GM19043 (cell line): ENCODE results near the gene RAD51D.
A peak's percentile ranks its signal among the peaks of the same experiment; 100 is the strongest.
"Not testable (repeated sequence)": the region's sequence is repeated elsewhere in the genome, so short reads cannot be mapped to it uniquely, and the experiment has no call there.

Experiments
- ATAC-seq: cut with Tn5 transposase; IDR thresholded peaks from one replicate; pipeline ENCODE4 v1.9.1; 2021; ENCODE audit warnings: low read depth; ENCODE audit not compliant: unreplicated experiment

The RAD51D gene

GRCh38 chr17:35119370-35120165 is at the start of gene RAD51D:
RAD51D (minus strand) TSS chr17:35119860; CDS start chr17:35119613, 247 bp downstream.
- ATAC-seq = peak; percentile 72

- ATAC-seq = no peak
Measured at GRCh38 chr17:35167666-35168065, 48.0 kb upstream of the RAD51D start.

- no peak for ATAC-seq
Measured at GRCh38 chr17:35167046-35167445, 47.4 kb upstream of the RAD51D start.

GRCh38 chr17:35166526-35166925 is 46.9 kb upstream of the RAD51D start:
- no peak for ATAC-seq

GRCh38 chr17:35164716-35165115 is 45.1 kb upstream of the RAD51D start:
- no peak for ATAC-seq

GRCh38 chr17:35163886-35164285 is 44.2 kb upstream of the RAD51D start:
- ATAC-seq = no peak

- no peak for ATAC-seq
Measured at GRCh38 chr17:35162755-35163154, 43.1 kb upstream of the RAD51D start.

- ATAC-seq = no peak
Measured at GRCh38 chr17:35161281-35161761, 41.7 kb upstream of the RAD51D start.

- ATAC-seq = no peak
Measured at GRCh38 chr17:35160354-35161201, 40.9 kb upstream of the RAD51D start.

GRCh38 chr17:35159940-35160339 is 40.3 kb upstream of the RAD51D start:
- no peak for ATAC-seq

GRCh38 chr17:35155246-35155645 is 35.6 kb upstream of the RAD51D start:
- no peak for ATAC-seq

- no peak for ATAC-seq
Measured at GRCh38 chr17:35154196-35155165, 34.8 kb upstream of the RAD51D start.

GRCh38 chr17:35152421-35153140 is 32.9 kb upstream of the RAD51D start:
- no peak for ATAC-seq

GRCh38 chr17:35151080-35151479 is 31.4 kb upstream of the RAD51D start:
- ATAC-seq = not testable (repeated sequence)

- no peak for ATAC-seq
Measured at GRCh38 chr17:35149941-35150340, 30.3 kb upstream of the RAD51D start.

GRCh38 chr17:35148144-35148543 is 28.5 kb upstream of the RAD51D start:
- no peak for ATAC-seq

GRCh38 chr17:35147375-35147905 is 27.8 kb upstream of the RAD51D start, which contains the start of gene UNC45B:
UNC45B (plus strand) TSS chr17:35147817; CDS start chr17:35148264, 447 bp downstream.
- ATAC-seq = no peak

- no peak for ATAC-seq
Measured at GRCh38 chr17:35146214-35146833, 26.7 kb upstream of the RAD51D start.

- no peak for ATAC-seq
Measured at GRCh38 chr17:35144840-35145239, 25.2 kb upstream of the RAD51D start.
